Measurements from ENCODE around the gene PRMT9.

Gene PRMT9

GRCh38 chr4:147617173-147617840, 66.7 kb downstream of the PRMT9 start, which contains the start of gene TMEM184C:
TSS of gene TMEM184C (plus strand) at chr4:147617397. CDS start at chr4:147617957, 560 bp downstream.
- Histone ChIP-seq H3K4me1 (ENCODE audit: insufficient read depth, low read length) (peaks cover 18% of the 10 kb centered on the region), H3K9me3 (ENCODE audit: low read length) (no peaks in the 10 kb centered on the region), H3K9ac (ENCODE audit: low read length) (peak within 1 kb of the TSS; percentile 66), H3K27ac (ENCODE audit: low read depth, low read length) (peak within 1 kb of the TSS; percentile 41), H3K4me3 (ENCODE audit: low read depth in 1 of 2, low read length in 2 of 2) (peak within 1 kb of the TSS; percentile 60 to 91), H3K27me3 (ENCODE audit: control insufficient read depth in 1 of 2, insufficient read depth in 2 of 2, low read length in 2 of 2) (no peaks in the 10 kb centered on the region), H3K36me3 (ENCODE audit: insufficient read depth, low read length) (peaks cover 6% of the 10 kb centered on the region)

DNA sequence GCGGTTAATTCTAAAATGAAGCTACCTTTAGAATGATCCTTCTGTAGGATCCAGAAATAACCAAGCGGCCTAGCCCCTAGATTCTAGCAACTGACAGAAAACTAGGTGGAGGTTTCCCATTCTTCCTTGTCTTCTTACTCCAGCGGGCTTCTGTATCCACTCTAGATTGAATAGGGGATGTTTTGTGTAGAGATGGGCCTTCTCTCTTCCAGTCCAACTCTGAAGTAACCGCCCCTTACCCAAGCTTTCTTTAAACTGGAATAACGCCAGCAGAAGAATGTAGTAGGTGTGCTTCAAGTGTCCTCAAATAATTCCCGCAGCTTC, 67.2 kb downstream of the PRMT9 start:
- peak overlapping the region; percentile 66 for H3K9ac ChIP-seq (ENCODE audit: low read length)
- H3K27ac ChIP-seq (ENCODE audit: low read depth, low read length): no peak overlapping the region
- no peaks in the 10 kb centered on the region for H3K27me3 ChIP-seq (ENCODE audit: control insufficient read depth in 1 of 2, insufficient read depth in 2 of 2, low read length in 2 of 2)
- H3K4me1 ChIP-seq (ENCODE audit: insufficient read depth, low read length): peaks cover 18% of the 10 kb centered on the region
- peaks cover 6% of the 10 kb centered on the region for H3K36me3 ChIP-seq (ENCODE audit: insufficient read depth, low read length)
- H3K9me3 ChIP-seq (ENCODE audit: low read length): no peaks in the 10 kb centered on the region
- peak overlapping the region; percentile 60 to 91 for H3K4me3 ChIP-seq (ENCODE audit: low read depth in 1 of 2, low read length in 2 of 2)

GRCh38 chr4:147610686-147611085, 73.3 kb downstream of the PRMT9 start:
- H3K27me3 ChIP-seq (ENCODE audit: control insufficient read depth in 1 of 2, insufficient read depth in 2 of 2, low read length in 2 of 2): no peaks in the 10 kb centered on the region
- no peak overlapping the region for H3K4me3 ChIP-seq (ENCODE audit: low read depth in 1 of 2, low read length in 2 of 2)
- no peaks in the 10 kb centered on the region for H3K4me1 ChIP-seq (ENCODE audit: insufficient read depth, low read length)
- H3K27ac ChIP-seq (ENCODE audit: low read depth, low read length): no peak overlapping the region
- H3K36me3 ChIP-seq (ENCODE audit: insufficient read depth, low read length): no peaks in the 10 kb centered on the region
- no peaks in the 10 kb centered on the region for H3K9me3 ChIP-seq (ENCODE audit: low read length)
- H3K9ac ChIP-seq (ENCODE audit: low read length): no peak overlapping the region

DNA sequence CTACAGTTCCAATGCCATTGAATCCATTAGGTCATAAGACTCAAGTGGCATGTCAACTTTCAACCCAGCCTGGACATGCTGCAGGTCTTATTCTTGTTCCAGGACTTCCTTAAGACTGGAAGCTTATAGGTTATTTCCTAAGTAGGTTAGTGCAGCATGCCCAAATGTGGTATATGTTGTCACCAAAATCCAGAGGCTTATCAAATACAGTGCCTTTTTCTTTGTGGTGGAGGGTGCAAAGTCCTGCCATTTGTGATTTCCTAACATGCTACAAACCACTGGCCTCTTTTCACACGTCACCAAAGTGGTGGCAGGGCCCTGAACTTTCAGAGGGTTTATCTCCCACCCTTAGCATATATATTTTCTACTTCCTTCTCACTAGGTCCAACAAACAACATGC, 76.5 kb downstream of the PRMT9 start:
- Histone ChIP-seq H3K9me3 (ENCODE audit: low read length) (no peaks in the 10 kb centered on the region), H3K4me1 (ENCODE audit: insufficient read depth, low read length) (no peaks in the 10 kb centered on the region), H3K9ac (ENCODE audit: low read length) (no peak overlapping the region), H3K4me3 (ENCODE audit: low read depth in 1 of 2, low read length in 2 of 2) (no peak overlapping the region), H3K27ac (ENCODE audit: low read depth, low read length) (no peak overlapping the region), H3K36me3 (ENCODE audit: insufficient read depth, low read length) (no peaks in the 10 kb centered on the region), H3K27me3 (ENCODE audit: control insufficient read depth in 1 of 2, insufficient read depth in 2 of 2, low read length in 2 of 2) (no peaks in the 10 kb centered on the region)

DNA sequence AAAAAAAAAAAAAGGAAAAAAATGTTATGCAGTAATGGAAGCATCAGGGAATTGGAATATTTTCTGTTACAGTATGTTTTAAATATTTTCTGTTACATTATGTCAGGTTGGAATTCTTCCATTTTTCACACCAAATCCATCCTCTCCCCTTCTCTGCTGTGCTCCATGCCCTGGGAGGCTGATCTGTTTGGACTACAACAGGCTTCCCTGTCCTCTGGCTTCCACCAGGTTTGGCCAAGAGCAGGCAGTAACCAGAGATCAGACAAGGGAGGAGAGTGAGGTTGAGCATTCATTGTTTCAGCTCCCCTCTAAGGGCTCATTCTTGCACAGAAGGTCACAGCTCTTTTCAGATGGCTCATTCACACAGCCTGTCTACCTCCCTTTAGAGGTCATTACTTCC, 78.5 kb downstream of the PRMT9 start:
- H3K36me3 ChIP-seq (ENCODE audit: insufficient read depth, low read length): no peaks in the 10 kb centered on the region
- no peaks in the 10 kb centered on the region for H3K9me3 ChIP-seq (ENCODE audit: low read length)
- H3K9ac ChIP-seq (ENCODE audit: low read length): no peak overlapping the region
- H3K27ac ChIP-seq (ENCODE audit: low read depth, low read length): no peak overlapping the region
- H3K4me1 ChIP-seq (ENCODE audit: insufficient read depth, low read length): no peaks in the 10 kb centered on the region
- no peak overlapping the region for H3K4me3 ChIP-seq (ENCODE audit: low read depth in 1 of 2, low read length in 2 of 2)
- no peaks in the 10 kb centered on the region for H3K27me3 ChIP-seq (ENCODE audit: control insufficient read depth in 1 of 2, insufficient read depth in 2 of 2, low read length in 2 of 2)

DNA sequence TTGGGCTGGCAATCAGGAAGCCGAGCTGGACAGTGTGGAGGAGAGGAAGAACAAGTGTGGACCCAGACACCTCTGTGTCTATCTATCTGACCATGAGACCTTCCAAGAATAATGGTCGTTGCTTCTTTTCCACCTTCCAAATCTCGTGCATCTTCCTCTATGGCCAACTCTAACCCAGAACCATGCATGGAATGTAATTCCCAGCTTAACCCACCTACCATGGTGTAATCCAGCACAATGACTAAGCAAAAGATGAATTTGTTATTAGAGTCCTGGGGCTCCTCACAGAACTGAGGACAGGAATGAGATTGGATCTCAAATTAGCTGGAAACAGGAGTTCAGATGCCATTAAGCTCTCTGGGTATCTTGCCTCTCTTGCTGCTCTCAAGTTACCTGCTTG, 84.2 kb downstream of the PRMT9 start:
- Histone ChIP-seq H3K9me3 (ENCODE audit: low read length) (no peaks in the 10 kb centered on the region), H3K4me1 (ENCODE audit: insufficient read depth, low read length) (no peaks in the 10 kb centered on the region), H3K4me3 (ENCODE audit: low read depth in 1 of 2, low read length in 2 of 2) (no peak overlapping the region), H3K36me3 (ENCODE audit: insufficient read depth, low read length) (no peaks in the 10 kb centered on the region), H3K27ac (ENCODE audit: low read depth, low read length) (no peak overlapping the region), H3K9ac (ENCODE audit: low read length) (no peak overlapping the region), H3K27me3 (ENCODE audit: control insufficient read depth in 1 of 2, insufficient read depth in 2 of 2, low read length in 2 of 2) (no peaks in the 10 kb centered on the region)

DNA sequence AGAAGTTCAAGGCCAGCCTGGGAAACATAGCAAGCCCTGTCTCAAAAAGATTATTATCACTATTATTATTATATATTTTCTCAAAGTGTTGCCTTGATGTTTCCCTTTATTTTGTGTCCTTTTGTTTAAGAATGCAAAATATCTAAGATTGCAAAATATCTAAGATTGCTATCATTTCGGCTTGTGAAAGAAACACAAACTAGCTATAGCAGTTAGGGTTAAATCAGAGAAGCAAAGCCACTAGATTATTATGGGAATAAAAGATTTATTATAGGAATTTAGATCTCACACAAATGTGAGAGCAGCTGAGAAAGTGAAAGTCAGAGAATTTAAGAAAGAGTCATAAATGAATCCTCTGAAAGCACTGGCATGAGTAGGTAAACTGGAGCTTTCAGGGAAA, 84.8 kb downstream of the PRMT9 start:
- no peak overlapping the region for H3K27ac ChIP-seq (ENCODE audit: low read depth, low read length)
- H3K27me3 ChIP-seq (ENCODE audit: control insufficient read depth in 1 of 2, insufficient read depth in 2 of 2, low read length in 2 of 2): no peaks in the 10 kb centered on the region
- no peaks in the 10 kb centered on the region for H3K4me1 ChIP-seq (ENCODE audit: insufficient read depth, low read length)
- no peaks in the 10 kb centered on the region for H3K36me3 ChIP-seq (ENCODE audit: insufficient read depth, low read length)
- H3K9ac ChIP-seq (ENCODE audit: low read length): no peak overlapping the region
- no peak overlapping the region for H3K4me3 ChIP-seq (ENCODE audit: low read depth in 1 of 2, low read length in 2 of 2)
- H3K9me3 ChIP-seq (ENCODE audit: low read length): no peaks in the 10 kb centered on the region

DNA sequence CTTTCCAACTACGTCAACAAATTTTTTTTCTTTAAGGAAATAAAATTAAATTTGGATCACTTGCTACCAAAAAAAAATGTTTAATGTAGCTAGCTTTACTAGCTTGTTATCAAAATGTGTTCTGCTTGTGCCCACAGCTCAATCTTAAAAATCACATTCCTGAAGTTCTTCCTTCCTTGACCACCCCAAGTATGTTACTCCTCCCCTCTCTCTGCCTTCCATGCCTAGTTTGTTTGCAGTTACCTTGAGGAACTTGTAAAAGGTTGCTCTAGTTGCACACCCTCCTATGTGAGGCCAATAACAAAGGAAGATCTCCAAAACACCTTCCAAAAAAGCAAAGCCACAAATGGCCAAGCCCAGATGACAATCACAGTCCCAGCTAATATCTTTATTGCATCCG, 86.4 kb downstream of the PRMT9 start:
- H3K27me3 ChIP-seq (ENCODE audit: control insufficient read depth in 1 of 2, insufficient read depth in 2 of 2, low read length in 2 of 2): no peaks in the 10 kb centered on the region
- no peaks in the 10 kb centered on the region for H3K9me3 ChIP-seq (ENCODE audit: low read length)
- H3K27ac ChIP-seq (ENCODE audit: low read depth, low read length): no peak overlapping the region
- H3K4me1 ChIP-seq (ENCODE audit: insufficient read depth, low read length): no peaks in the 10 kb centered on the region
- H3K4me3 ChIP-seq (ENCODE audit: low read depth in 1 of 2, low read length in 2 of 2): no peak overlapping the region
- H3K36me3 ChIP-seq (ENCODE audit: insufficient read depth, low read length): no peaks in the 10 kb centered on the region
- H3K9ac ChIP-seq (ENCODE audit: low read length): no peak overlapping the region

DNA sequence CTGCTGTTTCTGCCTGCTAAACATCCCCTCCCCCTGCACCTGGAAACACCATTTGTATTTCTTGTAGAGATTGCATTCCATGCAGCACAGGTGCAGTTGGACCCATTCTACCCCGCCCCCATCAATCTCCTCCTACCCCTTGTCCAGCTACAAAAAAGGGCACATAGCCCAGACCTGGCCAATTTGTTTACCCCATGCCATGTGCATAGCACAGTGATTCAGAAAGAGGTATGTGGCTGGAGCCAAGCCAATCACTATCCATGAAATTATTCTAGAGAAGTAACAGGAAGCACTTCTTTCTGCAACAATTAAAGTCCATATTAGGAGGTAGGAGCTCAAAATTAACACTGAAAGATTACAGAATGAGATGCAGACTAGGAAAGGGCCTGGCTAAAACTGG, 87.0 kb downstream of the PRMT9 start:
- Histone ChIP-seq H3K36me3 (ENCODE audit: insufficient read depth, low read length) (no peaks in the 10 kb centered on the region), H3K27ac (ENCODE audit: low read depth, low read length) (no peak overlapping the region), H3K9me3 (ENCODE audit: low read length) (no peaks in the 10 kb centered on the region), H3K4me3 (ENCODE audit: low read depth in 1 of 2, low read length in 2 of 2) (no peak overlapping the region), H3K9ac (ENCODE audit: low read length) (no peak overlapping the region), H3K4me1 (ENCODE audit: insufficient read depth, low read length) (no peaks in the 10 kb centered on the region), H3K27me3 (ENCODE audit: control insufficient read depth in 1 of 2, insufficient read depth in 2 of 2, low read length in 2 of 2) (no peaks in the 10 kb centered on the region)

GRCh38 chr4:147596377-147596776, 87.6 kb downstream of the PRMT9 start:
- Histone ChIP-seq H3K9ac (ENCODE audit: low read length) (no peak overlapping the region), H3K36me3 (ENCODE audit: insufficient read depth, low read length) (no peaks in the 10 kb centered on the region), H3K27ac (ENCODE audit: low read depth, low read length) (no peak overlapping the region), H3K27me3 (ENCODE audit: control insufficient read depth in 1 of 2, insufficient read depth in 2 of 2, low read length in 2 of 2) (no peaks in the 10 kb centered on the region), H3K9me3 (ENCODE audit: low read length) (no peaks in the 10 kb centered on the region), H3K4me1 (ENCODE audit: insufficient read depth, low read length) (no peaks in the 10 kb centered on the region), H3K4me3 (ENCODE audit: low read depth in 1 of 2, low read length in 2 of 2) (no peak overlapping the region)

DNA sequence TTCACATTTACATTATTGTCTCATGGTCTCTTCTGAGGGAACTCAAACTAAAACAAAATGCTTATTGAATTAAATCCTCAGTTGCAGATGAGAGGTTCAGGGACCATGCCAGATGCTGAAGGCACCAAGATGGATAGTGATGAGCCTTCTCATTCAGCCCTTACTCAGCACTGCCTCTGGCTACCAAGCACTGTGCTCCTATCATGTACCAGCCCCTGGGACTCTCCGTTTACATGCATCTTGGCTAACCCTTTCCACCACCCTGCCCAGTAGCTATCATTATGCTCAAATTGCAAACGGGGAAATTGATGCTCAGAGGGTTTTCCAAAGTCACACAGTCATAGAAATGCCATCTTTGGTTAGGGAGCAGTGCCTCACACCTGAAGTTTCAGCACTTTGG, 89.4 kb downstream of the PRMT9 start:
- no peaks in the 10 kb centered on the region for H3K9me3 ChIP-seq (ENCODE audit: low read length)
- no peak overlapping the region for H3K4me3 ChIP-seq (ENCODE audit: low read depth in 1 of 2, low read length in 2 of 2)
- H3K9ac ChIP-seq (ENCODE audit: low read length): no peak overlapping the region
- H3K27me3 ChIP-seq (ENCODE audit: control insufficient read depth in 1 of 2, insufficient read depth in 2 of 2, low read length in 2 of 2): no peaks in the 10 kb centered on the region
- H3K4me1 ChIP-seq (ENCODE audit: insufficient read depth, low read length): no peaks in the 10 kb centered on the region
- H3K36me3 ChIP-seq (ENCODE audit: insufficient read depth, low read length): no peaks in the 10 kb centered on the region
- no peak overlapping the region for H3K27ac ChIP-seq (ENCODE audit: low read depth, low read length)

DNA sequence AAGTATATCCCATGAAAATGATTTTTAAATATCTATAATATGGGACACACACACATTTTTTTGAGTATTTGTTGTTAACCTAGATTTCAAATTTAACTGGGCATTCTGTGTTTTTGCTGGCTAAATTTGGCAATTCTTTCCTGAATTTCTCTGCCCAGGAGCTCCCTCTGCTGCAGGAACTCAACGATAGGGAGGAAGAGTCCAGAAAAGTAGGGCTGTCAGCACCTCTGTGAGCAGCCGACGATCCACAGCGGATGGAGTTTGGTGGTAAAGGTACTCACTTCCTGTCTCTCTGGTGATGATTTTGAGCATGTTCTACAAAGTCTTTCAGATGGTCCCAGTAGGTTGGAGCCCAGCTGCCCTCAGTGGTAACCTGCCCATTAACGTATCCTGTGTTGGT, 89.9 kb downstream of the PRMT9 start:
- H3K27ac ChIP-seq (ENCODE audit: low read depth, low read length): no peak overlapping the region
- no peaks in the 10 kb centered on the region for H3K27me3 ChIP-seq (ENCODE audit: control insufficient read depth in 1 of 2, insufficient read depth in 2 of 2, low read length in 2 of 2)
- H3K36me3 ChIP-seq (ENCODE audit: insufficient read depth, low read length): no peaks in the 10 kb centered on the region
- no peak overlapping the region for H3K9ac ChIP-seq (ENCODE audit: low read length)
- no peak overlapping the region for H3K4me3 ChIP-seq (ENCODE audit: low read depth in 1 of 2, low read length in 2 of 2)
- no peaks in the 10 kb centered on the region for H3K9me3 ChIP-seq (ENCODE audit: low read length)
- H3K4me1 ChIP-seq (ENCODE audit: insufficient read depth, low read length): no peaks in the 10 kb centered on the region
